Measurements from ENCODE around the gene LHPP.
A peak's percentile ranks its signal among the peaks of the same experiment; 100 is the strongest.

Gene LHPP

GRCh38 chr10:124448696-124449169, 12.9 kb upstream of the LHPP start:
- DNase-seq (ENCODE audit: low read depth): no peak
- peak overlapping the region; percentile 46 for H3K4me3 ChIP-seq (ENCODE audit: low read length)
- no peak for TF ChIP-seq CTCF (IDR thresholded peaks at IDR 0.05; ENCODE audit: insufficient read depth, low read depth, low read length, missing control alignments)

GRCh38 chr10:124449170-124450011, 12.2 kb upstream of the LHPP start:
- TF ChIP-seq CTCF (IDR thresholded peaks at IDR 0.05; ENCODE audit: insufficient read depth, low read depth, low read length, missing control alignments): no peak
- DNase-seq (ENCODE audit: low read depth): peak; percentile 77
- H3K4me3 ChIP-seq (ENCODE audit: low read length): peak overlapping the region; percentile 46

- no peak for TF ChIP-seq CTCF (IDR thresholded peaks at IDR 0.05; ENCODE audit: insufficient read depth, low read depth, low read length, missing control alignments)
- H3K4me3 ChIP-seq (ENCODE audit: low read length): peak within 1 kb of the TSS; percentile 46
- DNase-seq (ENCODE audit: low read depth): no peak
Measured at GRCh38 chr10:124450012-124450782, 11.4 kb upstream of the LHPP start, which contains the start of gene NKX1-2. NKX1-2 (minus strand) TSS chr10:124450035; CDS start chr10:124449943, 92 bp downstream.

- DNase-seq (ENCODE audit: low read depth): no peak
- no peak for TF ChIP-seq CTCF (IDR thresholded peaks at IDR 0.05; ENCODE audit: insufficient read depth, low read depth, low read length, missing control alignments)
- no peak overlapping the region for H3K4me3 ChIP-seq (ENCODE audit: low read length)
Measured at GRCh38 chr10:124450783-124451057, 10.9 kb upstream of the LHPP start.

- H3K4me3 ChIP-seq (ENCODE audit: low read length): no peak overlapping the region
- no peak for DNase-seq (ENCODE audit: low read depth)
- TF ChIP-seq CTCF (IDR thresholded peaks at IDR 0.05; ENCODE audit: insufficient read depth, low read depth, low read length, missing control alignments): no peak
Measured at GRCh38 chr10:124451276-124451675, 10.3 kb upstream of the LHPP start.

GRCh38 chr10:124453960-124454610, 7.5 kb upstream of the LHPP start:
- TF ChIP-seq CTCF (IDR thresholded peaks at IDR 0.05; ENCODE audit: insufficient read depth, low read depth, low read length, missing control alignments): no peak
- H3K4me3 ChIP-seq (ENCODE audit: low read length): no peak overlapping the region
- no peak for DNase-seq (ENCODE audit: low read depth)
